ENCODE measurements around the gene RRAS2. TPM values are rescaled to one million over a fixed set of nuclear protein-coding genes. Genes with fewer than 3 reads are reported as not detected.

RRAS2 gene
- total and polyA plus RNA-seq, 10 of the 15 experiments (the other 5 are each of a cell fraction or from before 2014, with no cell fraction given), result 26.9 to 72.4 (median 45.4) TPM

DNA sequence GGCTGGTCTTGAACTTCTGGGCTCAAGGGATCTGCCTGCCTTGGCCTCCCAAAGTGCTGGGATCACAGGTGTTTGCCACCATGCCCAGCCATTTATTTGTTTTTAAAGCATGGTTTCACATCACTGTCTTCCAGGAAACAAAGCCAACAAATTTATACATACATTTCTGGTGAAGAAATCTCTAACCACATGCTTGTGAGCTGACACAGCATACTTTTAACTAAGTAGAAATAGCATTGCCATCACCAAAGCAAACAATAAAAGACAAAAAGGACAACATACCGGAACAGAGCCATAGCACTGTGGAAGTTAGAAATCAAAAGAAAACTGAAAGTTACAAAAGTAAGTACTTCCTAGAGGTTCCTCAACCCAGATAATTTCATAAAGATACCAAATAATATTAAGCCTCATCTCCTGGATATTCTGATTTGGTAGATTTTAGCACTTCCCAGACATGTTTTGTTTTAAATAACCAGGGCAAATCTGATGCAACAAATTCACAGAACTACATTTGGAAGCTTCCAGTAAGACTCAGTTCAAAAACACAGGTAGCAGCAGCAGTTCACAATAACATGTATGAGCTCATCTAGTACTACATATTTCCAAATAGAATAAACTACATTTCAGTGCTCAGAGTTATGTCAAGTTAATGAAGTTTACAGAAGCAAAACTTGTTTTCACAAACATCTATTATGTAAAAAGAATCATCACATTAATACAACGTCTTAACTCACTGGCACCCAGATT, 70.6 kb downstream of the RRAS2 start:
- Histone ChIP-seq H3K27ac (ENCODE audit: control insufficient read depth, insufficient read depth) (no peak overlapping the region), H4K20me1 (ENCODE audit: control insufficient read depth, insufficient read depth) (no peaks in the 10 kb centered on the region), H2AFZ (ENCODE audit: control insufficient read depth, low read depth, low read length) (no peak overlapping the region), H3K9ac (ENCODE audit: control insufficient read depth, insufficient read depth, low read length) (no peak overlapping the region), H3K4me1 (ENCODE audit: control insufficient read depth, insufficient read depth, low read length) (no peaks in the 10 kb centered on the region), H3K27me3 (replicated peaks in 1 of 2; ENCODE audit: control insufficient read depth in 2 of 2, insufficient read depth in 2 of 2, low read length in 1 of 2) (no peaks in the 10 kb centered on the region), H3K4me2 (ENCODE audit: control insufficient read depth, insufficient read depth) (no peak overlapping the region), H3K79me2 (ENCODE audit: control insufficient read depth, insufficient read depth, low read length) (no peaks in the 10 kb centered on the region), H3K4me3 (no peak overlapping the region), H3K9me3 (replicated peaks; ENCODE audit: control insufficient read depth, insufficient read depth, low read length) (no peaks in the 10 kb centered on the region), H3K36me3 (ENCODE audit: control insufficient read depth in 2 of 2, insufficient read depth in 2 of 2, low read length in 1 of 2) (peaks cover under 1 to 10% of the 10 kb centered on the region in 2 experiments; a peak in 2 of 4 replicates)
- in situ Hi-C loops (cut with MboI), result no loop called here
- ChIA-PET RAD21 (ENCODE audit: unreplicated experiment) (no interaction called here), SMC1A (ENCODE audit: uncharacterized antibody, unreplicated experiment) (interaction anchor here (0.7 to 1.4 kb wide), 4 partner anchors 8 to 167 kb away, joined by 3 to 7 read pairs (median 4); no protein-coding TSS in a partner anchor), POLR2A (no interaction called here), CTCF (interaction anchor here (1.1 to 1.8 kb wide), 7 partner anchors 12 to 167 kb away, joined by 3 to 7 read pairs (median 5); no protein-coding TSS in a partner anchor)
- intact Hi-C loops (cut with micrococcal nuclease; ENCODE audit: unreplicated experiment), result no loop called here
- FAIRE-seq (no peak), ATAC-seq (no peak), DNase-seq (ENCODE audit: low read depth, low spot score) (no peak)
- WGBS (ENCODE audit: insufficient coverage, insufficient replicate concordance, low lambda C conversion rate, missing lambda C conversion rate), result 100% methylated on average over 2 of the region's 2 CpGs
- BruUV-seq (replicated peaks), result no TSS peak
- no peak for TF ChIP-seq ZNF622 (IDR thresholded peaks at IDR 0.05)
- no peak for TF ChIP-seq RAD51 (IDR thresholded peaks at IDR 0.05)
- no peak for TF ChIP-seq EZH2 (IDR thresholded peaks at IDR 0.05; ENCODE audit: borderline replicate concordance, control insufficient read depth, low read depth, low read length)
- no peak for TF ChIP-seq BCLAF1 (IDR thresholded peaks at IDR 0.05)
- TF ChIP-seq CUX1 (IDR thresholded peaks at IDR 0.05; ENCODE audit: insufficient replicate concordance, low read depth, low read length), result no peak
- no peak for TF ChIP-seq NR2C1 (IDR thresholded peaks at IDR 0.05)
- TF ChIP-seq JUNB (IDR thresholded peaks at IDR 0.05), result no peak
- TF ChIP-seq CHD2 (IDR thresholded peaks at IDR 0.05; ENCODE audit: borderline replicate concordance, low read depth, low read length), result no peak
- TF ChIP-seq, protein P1, sequence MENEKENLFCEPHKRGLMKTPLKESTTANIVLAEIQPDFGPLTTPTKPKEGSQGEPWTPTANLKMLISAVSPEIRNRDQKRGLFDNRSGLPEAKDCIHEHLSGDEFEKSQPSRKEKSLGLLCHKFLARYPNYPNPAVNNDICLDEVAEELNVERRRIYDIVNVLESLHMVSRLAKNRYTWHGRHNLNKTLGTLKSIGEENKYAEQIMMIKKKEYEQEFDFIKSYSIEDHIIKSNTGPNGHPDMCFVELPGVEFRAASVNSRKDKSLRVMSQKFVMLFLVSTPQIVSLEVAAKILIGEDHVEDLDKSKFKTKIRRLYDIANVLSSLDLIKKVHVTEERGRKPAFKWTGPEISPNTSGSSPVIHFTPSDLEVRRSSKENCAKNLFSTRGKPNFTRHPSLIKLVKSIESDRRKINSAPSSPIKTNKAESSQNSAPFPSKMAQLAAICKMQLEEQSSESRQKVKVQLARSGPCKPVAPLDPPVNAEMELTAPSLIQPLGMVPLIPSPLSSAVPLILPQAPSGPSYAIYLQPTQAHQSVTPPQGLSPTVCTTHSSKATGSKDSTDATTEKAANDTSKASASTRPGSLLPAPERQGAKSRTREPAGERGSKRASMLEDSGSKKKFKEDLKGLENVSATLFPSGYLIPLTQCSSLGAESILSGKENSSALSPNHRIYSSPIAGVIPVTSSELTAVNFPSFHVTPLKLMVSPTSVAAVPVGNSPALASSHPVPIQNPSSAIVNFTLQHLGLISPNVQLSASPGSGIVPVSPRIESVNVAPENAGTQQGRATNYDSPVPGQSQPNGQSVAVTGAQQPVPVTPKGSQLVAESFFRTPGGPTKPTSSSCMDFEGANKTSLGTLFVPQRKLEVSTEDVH (IDR thresholded peaks at IDR 0.05; ENCODE audit: low read depth, partially characterized antibody), result no peak
- TF ChIP-seq SMAD1 (IDR thresholded peaks at IDR 0.05; ENCODE audit: low read depth, partially characterized antibody), result no peak
- TF ChIP-seq TAF1 (IDR thresholded peaks at IDR 0.05; ENCODE audit: borderline replicate concordance, low read depth, low read length), result no peak
- TF ChIP-seq SP1 (IDR thresholded peaks at IDR 0.05; ENCODE audit: low read depth, low read length), result no peak
